Measurements from ENCODE around the gene PRDM10. TPM values are rescaled to one million over a fixed set of nuclear protein-coding genes. Genes with fewer than 3 reads are reported as not detected.

PRDM10 gene
- total RNA-seq, 2 experiments from 2014 or later: 8.2 to 9.6 TPM

GRCh38 chr11:130049328-130049771 is 46.7 kb upstream of the PRDM10 start:
- no peaks in the 10 kb centered on the region for H3K9me3 Mint-ChIP-seq
- H3K27ac Mint-ChIP-seq: no peak overlapping the region
- Histone ChIP-seq H3K4me1 (ENCODE audit: insufficient read depth, low read length) (no peaks in the 10 kb centered on the region), H3K9me3 (ENCODE audit: control insufficient read depth in 1 of 2, insufficient read depth in 1 of 2, low read length in 2 of 2) (peaks cover 0 to 5% of the 10 kb centered on the region in 2 experiments), H3K36me3 (ENCODE audit: insufficient read depth, low read length) (no peaks in the 10 kb centered on the region), H3K4me3 (ENCODE audit: low read length) (no peak overlapping the region), H3K27ac (ENCODE audit: low read depth in 1 of 2, low read length in 2 of 2) (no peak overlapping the region), H3K27me3 (ENCODE audit: control insufficient read depth in 1 of 2, insufficient read depth in 2 of 2, low read length in 2 of 2) (peaks cover 0 to 3% of the 10 kb centered on the region in 2 experiments)
- H3K4me1 Mint-ChIP-seq (ENCODE audit: low read depth): no peaks in the 10 kb centered on the region
- ATAC-seq (ENCODE audit: poor library complexity): no peak
- POLR2A ChIA-PET: interaction anchor here (0.6 kb wide), 1 partner anchor 126 kb away, joined by 3 read pairs; no protein-coding TSS in a partner anchor
- CTCF ChIA-PET: no interaction called here
- H3K36me3 Mint-ChIP-seq (ENCODE audit: low read depth): no peaks in the 10 kb centered on the region
- peaks cover 4% of the 10 kb centered on the region for H3K27me3 Mint-ChIP-seq
- no peak for TF ChIP-seq CTCF (IDR thresholded peaks at IDR 0.05)
- no peak overlapping the region for H3K4me3 Mint-ChIP-seq
- intact Hi-C loops (cut with DNase I, micrococcal nuclease): no loop called here
- DNase-seq: no peak

GRCh38 chr11:130047141-130047540 is 44.5 kb upstream of the PRDM10 start:
- Mint-ChIP-seq H3K9me3 (no peaks in the 10 kb centered on the region), H3K4me3 (no peak overlapping the region), H3K36me3 (ENCODE audit: low read depth) (no peaks in the 10 kb centered on the region), H3K27me3 (no peaks in the 10 kb centered on the region), H3K27ac (no peak overlapping the region), H3K4me1 (ENCODE audit: low read depth) (no peaks in the 10 kb centered on the region)
- POLR2A ChIA-PET: no interaction called here
- Histone ChIP-seq H3K9me3 (ENCODE audit: control insufficient read depth in 1 of 2, insufficient read depth in 1 of 2, low read length in 2 of 2) (no peaks in the 10 kb centered on the region), H3K4me3 (ENCODE audit: low read length) (no peak overlapping the region), H3K36me3 (ENCODE audit: insufficient read depth, low read length) (no peaks in the 10 kb centered on the region), H3K27ac (ENCODE audit: low read depth in 1 of 2, low read length in 2 of 2) (no peak overlapping the region), H3K4me1 (ENCODE audit: insufficient read depth, low read length) (peaks cover 3% of the 10 kb centered on the region), H3K27me3 (ENCODE audit: control insufficient read depth in 1 of 2, insufficient read depth in 2 of 2, low read length in 2 of 2) (peaks cover 0 to 2% of the 10 kb centered on the region in 2 experiments)
- intact Hi-C loops (cut with DNase I, micrococcal nuclease): no loop called here
- TF ChIP-seq CTCF (IDR thresholded peaks at IDR 0.05): no peak
- DNase-seq: no peak
- CTCF ChIA-PET: interaction anchor here (1.0 to 1.1 kb wide), 2 partner anchors 14 to 86 kb away, joined by 3 to 5 read pairs; no protein-coding TSS in a partner anchor
- no peak for ATAC-seq (ENCODE audit: poor library complexity)

GRCh38 chr11:130043575-130043974 is 40.9 kb upstream of the PRDM10 start:
- H3K4me3 Mint-ChIP-seq: no peak overlapping the region
- H3K27me3 Mint-ChIP-seq: no peaks in the 10 kb centered on the region
- H3K4me1 Mint-ChIP-seq (ENCODE audit: low read depth): no peaks in the 10 kb centered on the region
- H3K27ac Mint-ChIP-seq: no peak overlapping the region
- no peaks in the 10 kb centered on the region for H3K36me3 Mint-ChIP-seq (ENCODE audit: low read depth)
- Histone ChIP-seq H3K9me3 (ENCODE audit: control insufficient read depth in 1 of 2, insufficient read depth in 1 of 2, low read length in 2 of 2) (peaks cover 0 to 8% of the 10 kb centered on the region in 2 experiments), H3K4me1 (ENCODE audit: insufficient read depth, low read length) (peaks cover 3% of the 10 kb centered on the region), H3K27me3 (ENCODE audit: control insufficient read depth in 1 of 2, insufficient read depth in 2 of 2, low read length in 2 of 2) (peaks cover 0 to 2% of the 10 kb centered on the region in 2 experiments), H3K4me3 (ENCODE audit: low read length) (no peak overlapping the region), H3K36me3 (ENCODE audit: insufficient read depth, low read length) (no peaks in the 10 kb centered on the region), H3K27ac (ENCODE audit: low read depth in 1 of 2, low read length in 2 of 2) (no peak overlapping the region)
- TF ChIP-seq CTCF (IDR thresholded peaks at IDR 0.05): no peak
- peak in 2 of 14 experiments; percentile 33 to 40 for DNase-seq
- ChIA-PET POLR2A (no interaction called here), CTCF (no interaction called here)
- ATAC-seq (ENCODE audit: poor library complexity): no peak
- H3K9me3 Mint-ChIP-seq: no peaks in the 10 kb centered on the region
- intact Hi-C loops (cut with DNase I, micrococcal nuclease): no loop called here

All from CD4-positive, alpha-beta T cell (primary cell).